Osteocyte (in vitro differentiated cells): ENCODE results near the gene AMPD3. TPM values are rescaled to one million over a fixed set of nuclear protein-coding genes. Genes with fewer than 3 reads are reported as not detected.

Experiments used
- DNase-seq: peaks from one replicate; pipeline ENCODE4 v3.0.0; 2021; ENCODE audit warnings: mixed read lengths; ENCODE audit not compliant: unreplicated experiment; ENCODE audit errors: extremely low spot score
- H3K27ac Mint-ChIP-seq: one replicate; pipeline ENCODE4 v1.8.0; 2021; ENCODE audit warnings: mild to moderate bottlenecking, mixed read lengths; ENCODE audit not compliant: unreplicated experiment
- H3K27me3 Mint-ChIP-seq: one replicate; pipeline ENCODE4 v1.8.0; 2021; ENCODE audit warnings: mixed read lengths; ENCODE audit not compliant: unreplicated experiment
- H3K36me3 Mint-ChIP-seq: one replicate; pipeline ENCODE4 v1.8.0; 2021; ENCODE audit warnings: mixed read lengths; ENCODE audit not compliant: unreplicated experiment
- H3K4me1 Mint-ChIP-seq: one replicate; pipeline ENCODE4 v1.8.0; 2021; ENCODE audit warnings: mixed read lengths; ENCODE audit not compliant: unreplicated experiment
- H3K4me3 Mint-ChIP-seq: one replicate; pipeline ENCODE4 v1.8.0; 2021; ENCODE audit warnings: mild to moderate bottlenecking, moderate library complexity, mixed read lengths; ENCODE audit not compliant: unreplicated experiment
- H3K9me3 Mint-ChIP-seq: one replicate; pipeline ENCODE4 v1.8.0; 2021; ENCODE audit warnings: mixed read lengths; ENCODE audit not compliant: unreplicated experiment
- CTCF ChIP-seq: fragments of 200-600 bp; sonication (generic); IDR thresholded peaks from 2 replicates; pipeline ENCODE4 v1.5.0; 2021; ENCODE audit warnings: antibody characterized with exemption, mild to moderate bottlenecking, moderate library complexity
- total RNA-seq: library from RNA; stranded (reverse); gene quantifications from 2 replicates; pipeline ENCODE4 v1.2.1, GENCODE V29; 2021

AMPD3 gene
- total RNA-seq, 1 donor from 2014 or later = 5.3 TPM

- Mint-ChIP-seq H3K36me3 (no peaks in the 10 kb centered on the region), H3K4me1 (peaks cover 27% of the 10 kb centered on the region), H3K27me3 (no peaks in the 10 kb centered on the region), H3K4me3 (no peak overlapping the region), H3K9me3 (no peaks in the 10 kb centered on the region), H3K27ac (no peak overlapping the region)
- peak; percentile 66 for DNase-seq
- no peak for TF ChIP-seq CTCF
Observed at GRCh38 chr11:10488121-10488933, 33.3 kb downstream of the AMPD3 start.

GRCh38 chr11:10488934-10489691 is 34.0 kb downstream of the AMPD3 start:
- Mint-ChIP-seq H3K27ac (no peak overlapping the region), H3K9me3 (peaks cover 4% of the 10 kb centered on the region), H3K36me3 (peaks cover 6% of the 10 kb centered on the region), H3K4me1 (peaks cover 27% of the 10 kb centered on the region), H3K4me3 (no peak overlapping the region), H3K27me3 (no peaks in the 10 kb centered on the region)
- DNase-seq = peak; percentile 75
- TF ChIP-seq CTCF = no peak

GRCh38 chr11:10490032-10490397 is 35.0 kb downstream of the AMPD3 start:
- Mint-ChIP-seq H3K9me3 (peaks cover 4% of the 10 kb centered on the region), H3K27ac (peak overlapping the region; percentile 87), H3K36me3 (peaks cover 8% of the 10 kb centered on the region), H3K27me3 (no peaks in the 10 kb centered on the region), H3K4me1 (peaks cover 27% of the 10 kb centered on the region), H3K4me3 (no peak overlapping the region)
- peak; percentile 70 for DNase-seq
- no peak for TF ChIP-seq CTCF

- H3K27me3 Mint-ChIP-seq = no peaks in the 10 kb centered on the region
- H3K9me3 Mint-ChIP-seq = peaks cover 4% of the 10 kb centered on the region
- peaks cover 8% of the 10 kb centered on the region for H3K36me3 Mint-ChIP-seq
- H3K4me1 Mint-ChIP-seq = peaks cover 27% of the 10 kb centered on the region
- DNase-seq = peak; percentile 86
- no peak for TF ChIP-seq CTCF
- peak overlapping the region; percentile 87 for H3K27ac Mint-ChIP-seq
- no peak overlapping the region for H3K4me3 Mint-ChIP-seq
Observed at GRCh38 chr11:10490398-10491241, 35.6 kb downstream of the AMPD3 start.
